ENCODE measurements around the gene PROM2.
"Not testable (repeated sequence)": the region's sequence is repeated elsewhere in the genome, so short reads cannot be mapped to it uniquely, and the experiment has no call there.

The PROM2 gene

DNA sequence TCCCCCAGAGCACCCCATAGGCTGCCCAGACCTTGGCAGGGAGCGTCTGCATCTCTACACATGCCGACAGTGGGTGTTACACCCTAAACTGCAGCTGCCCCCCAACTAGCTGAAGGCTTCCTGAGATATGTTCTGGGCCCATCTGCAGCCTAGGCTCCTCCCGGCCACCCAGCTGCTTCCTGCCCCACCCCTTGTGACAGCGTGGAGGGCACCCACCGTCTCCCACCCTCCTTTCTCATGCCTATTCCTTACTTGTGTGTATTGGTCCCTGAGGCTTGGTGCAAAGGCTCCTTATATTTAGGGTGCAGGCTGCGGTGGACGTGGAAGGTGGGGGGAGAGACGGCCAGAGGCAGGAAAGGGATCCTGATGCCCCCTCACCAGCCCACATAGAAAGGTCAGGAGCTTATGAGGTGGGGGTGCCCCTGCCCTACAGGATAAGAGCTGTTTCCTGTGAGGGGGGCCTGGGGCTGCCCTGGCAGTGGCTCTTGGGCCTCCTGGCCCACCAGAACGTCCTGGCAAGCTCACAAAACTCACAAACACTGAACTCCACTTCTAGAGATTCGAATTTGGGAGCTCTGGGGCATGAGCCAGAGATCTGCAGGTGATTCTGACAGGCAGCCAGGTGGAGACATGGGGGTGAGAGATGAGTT lies 7.3 kb upstream of the PROM2 start:
- Histone ChIP-seq H3K4me1 (no peaks in the 10 kb centered on the region), H3K36me3 (no peaks in the 10 kb centered on the region), H3K4me3 (ENCODE audit: low read depth, low read length) (no peak overlapping the region), H3K9me3 (no peaks in the 10 kb centered on the region), H3K27me3 (no peaks in the 10 kb centered on the region)
- TF ChIP-seq, protein P1, sequence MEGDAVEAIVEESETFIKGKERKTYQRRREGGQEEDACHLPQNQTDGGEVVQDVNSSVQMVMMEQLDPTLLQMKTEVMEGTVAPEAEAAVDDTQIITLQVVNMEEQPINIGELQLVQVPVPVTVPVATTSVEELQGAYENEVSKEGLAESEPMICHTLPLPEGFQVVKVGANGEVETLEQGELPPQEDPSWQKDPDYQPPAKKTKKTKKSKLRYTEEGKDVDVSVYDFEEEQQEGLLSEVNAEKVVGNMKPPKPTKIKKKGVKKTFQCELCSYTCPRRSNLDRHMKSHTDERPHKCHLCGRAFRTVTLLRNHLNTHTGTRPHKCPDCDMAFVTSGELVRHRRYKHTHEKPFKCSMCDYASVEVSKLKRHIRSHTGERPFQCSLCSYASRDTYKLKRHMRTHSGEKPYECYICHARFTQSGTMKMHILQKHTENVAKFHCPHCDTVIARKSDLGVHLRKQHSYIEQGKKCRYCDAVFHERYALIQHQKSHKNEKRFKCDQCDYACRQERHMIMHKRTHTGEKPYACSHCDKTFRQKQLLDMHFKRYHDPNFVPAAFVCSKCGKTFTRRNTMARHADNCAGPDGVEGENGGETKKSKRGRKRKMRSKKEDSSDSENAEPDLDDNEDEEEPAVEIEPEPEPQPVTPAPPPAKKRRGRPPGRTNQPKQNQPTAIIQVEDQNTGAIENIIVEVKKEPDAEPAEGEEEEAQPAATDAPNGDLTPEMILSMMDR (IDR thresholded peaks at IDR 0.05; ENCODE audit: low read depth, low read length) = no peak
- no peak for DNase-seq

DNA sequence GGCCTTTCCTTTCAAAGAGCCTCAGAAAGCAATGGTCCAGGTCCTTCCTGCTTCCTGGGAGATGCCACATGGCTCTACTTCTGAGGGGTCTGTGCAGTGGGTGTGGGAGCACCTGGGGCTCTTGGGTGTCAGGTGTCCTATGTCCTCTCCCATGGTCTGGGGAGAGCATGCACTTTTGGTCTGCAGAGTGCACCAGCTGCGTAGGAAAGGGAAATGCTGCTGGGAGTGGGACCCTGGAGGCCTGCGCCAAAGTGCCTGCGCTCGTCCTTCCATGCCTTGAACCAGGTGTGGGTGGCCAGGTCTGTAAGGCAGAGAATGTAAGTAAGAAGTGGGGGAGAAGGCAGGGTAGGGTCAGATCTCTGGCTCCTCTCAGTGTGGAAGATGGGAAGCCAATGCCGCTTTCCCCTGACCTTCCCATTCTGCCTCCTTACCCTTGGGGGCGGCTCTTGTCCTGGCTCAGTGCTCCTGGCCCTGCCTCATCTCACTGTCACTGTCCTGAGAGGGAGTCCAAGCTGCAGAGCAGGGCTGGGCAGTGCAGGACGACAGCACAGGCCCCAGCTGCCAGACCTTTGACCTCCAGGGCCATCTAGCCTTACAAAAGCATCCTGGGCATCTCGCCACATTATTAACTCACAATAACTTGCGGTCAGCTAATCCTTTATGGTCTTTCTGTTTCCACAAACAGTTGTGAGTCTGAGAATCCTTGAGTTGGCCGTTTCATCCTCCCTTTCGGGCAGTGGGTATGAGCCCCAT lies 6.6 kb upstream of the PROM2 start:
- no peaks in the 10 kb centered on the region for H3K27me3 ChIP-seq
- H3K4me3 ChIP-seq (ENCODE audit: low read depth, low read length) = no peak overlapping the region
- no peak for DNase-seq
- no peaks in the 10 kb centered on the region for H3K9me3 ChIP-seq
- TF ChIP-seq, protein P1 (IDR thresholded peaks at IDR 0.05; ENCODE audit: low read depth, low read length) = no peak
- no peaks in the 10 kb centered on the region for H3K4me1 ChIP-seq
- no peaks in the 10 kb centered on the region for H3K36me3 ChIP-seq

DNA sequence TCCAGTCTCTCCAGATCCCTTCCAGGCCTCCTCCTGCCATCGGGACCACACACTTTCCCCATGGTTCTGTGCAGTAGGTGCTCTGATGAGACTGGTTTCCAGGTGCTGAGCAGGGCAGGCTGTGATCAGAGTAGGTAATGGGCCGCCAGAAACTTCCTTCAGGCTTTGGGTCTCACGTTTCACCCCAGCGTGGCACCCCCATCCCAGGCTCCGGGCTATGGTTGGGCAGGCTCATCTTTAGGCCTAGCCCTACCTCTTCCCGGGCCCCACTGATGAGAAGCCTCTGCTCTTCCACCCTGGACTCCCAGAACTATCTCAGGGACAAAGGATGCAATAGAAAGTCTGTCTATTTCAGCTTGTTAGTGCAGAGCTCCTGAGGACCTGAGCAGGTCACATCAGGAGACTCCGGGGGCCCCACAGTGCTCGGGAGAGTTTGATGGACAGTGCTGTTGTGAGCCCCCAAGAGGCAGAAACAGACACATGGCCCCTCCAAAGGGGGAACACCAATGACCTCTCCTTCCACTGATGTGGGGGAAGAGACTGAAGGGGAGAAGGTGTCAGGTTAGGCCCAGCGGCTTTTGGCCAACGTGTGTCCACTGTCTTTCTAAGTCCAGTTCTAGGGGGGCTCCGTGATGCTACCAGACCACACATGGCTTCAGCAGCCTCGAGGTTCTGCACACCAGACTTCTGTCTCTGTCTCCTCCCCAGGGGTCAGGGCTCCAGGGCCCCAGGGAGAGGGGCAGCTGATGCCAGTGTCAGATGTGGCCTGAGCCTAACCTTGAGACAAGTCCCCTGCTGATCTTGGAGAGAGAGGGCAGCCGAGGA lies 5.8 kb upstream of the PROM2 start:
- Histone ChIP-seq H3K4me1 (no peaks in the 10 kb centered on the region), H3K36me3 (no peaks in the 10 kb centered on the region), H3K4me3 (ENCODE audit: low read depth, low read length) (no peak overlapping the region), H3K27me3 (no peaks in the 10 kb centered on the region), H3K9me3 (no peaks in the 10 kb centered on the region)
- no peak for DNase-seq
- TF ChIP-seq, protein P1 (IDR thresholded peaks at IDR 0.05; ENCODE audit: low read depth, low read length) = no peak

DNA sequence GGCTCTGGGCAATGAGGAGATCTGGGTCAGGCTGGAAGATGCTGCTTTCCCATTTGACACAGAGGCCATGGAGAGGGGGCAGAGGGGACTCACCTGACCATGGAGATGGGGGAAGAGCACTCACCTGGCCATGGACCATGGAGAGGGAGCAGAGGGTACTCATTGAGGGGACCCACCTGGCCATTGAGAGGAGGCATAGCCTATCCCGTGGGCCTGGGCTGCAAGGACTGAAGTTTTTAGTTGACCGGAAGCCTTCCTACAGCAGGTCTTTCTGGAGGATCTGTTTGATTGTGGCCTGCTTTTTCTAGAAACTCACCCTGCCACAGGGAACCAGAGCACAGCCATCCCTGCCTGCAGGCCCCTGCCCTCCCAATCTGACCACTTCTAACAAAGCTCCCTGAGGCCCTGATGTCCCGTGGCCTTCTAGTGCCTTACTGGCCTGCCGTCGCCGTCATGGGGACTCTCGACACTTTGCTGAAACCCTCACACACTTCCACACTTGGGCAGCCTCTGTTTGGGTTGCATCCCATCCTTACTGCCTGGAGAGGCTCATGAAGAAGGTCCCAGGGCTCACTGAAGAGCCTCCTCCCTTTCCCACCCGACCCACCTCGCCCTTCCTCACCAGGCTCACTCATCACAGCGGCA lies 5.1 kb upstream of the PROM2 start:
- TF ChIP-seq, protein P1 (IDR thresholded peaks at IDR 0.05; ENCODE audit: low read depth, low read length) = no peak
- Histone ChIP-seq H3K36me3 (no peaks in the 10 kb centered on the region), H3K4me3 (ENCODE audit: low read depth, low read length) (no peak overlapping the region), H3K27me3 (no peaks in the 10 kb centered on the region), H3K4me1 (no peaks in the 10 kb centered on the region), H3K9me3 (no peaks in the 10 kb centered on the region)
- no peak for DNase-seq

DNA sequence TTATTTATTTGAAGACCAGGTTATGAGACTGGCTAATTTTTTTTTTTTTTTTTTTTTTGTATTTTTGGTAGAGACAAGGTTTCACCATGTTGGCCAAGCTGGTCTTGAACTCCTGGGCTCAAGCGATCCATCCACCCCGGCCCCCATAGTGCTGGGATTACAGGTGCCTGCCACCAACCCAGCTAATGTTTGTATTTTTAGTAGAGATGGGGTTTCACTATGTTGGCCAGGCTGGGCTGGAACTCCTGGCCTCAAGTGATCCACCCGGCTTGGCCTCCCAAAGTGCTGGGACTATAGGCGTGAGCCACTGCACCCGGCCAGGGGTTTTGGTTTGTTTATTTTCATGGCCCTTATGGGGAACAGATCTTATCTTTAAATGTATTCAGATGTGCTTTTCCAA lies 4.5 kb upstream of the PROM2 start:
- H3K4me1 ChIP-seq; H3K9me3 ChIP-seq; DNase-seq; H3K36me3 ChIP-seq; H3K27me3 ChIP-seq; H3K4me3 ChIP-seq (ENCODE audit: low read depth, low read length): not testable (repeated sequence)

DNA sequence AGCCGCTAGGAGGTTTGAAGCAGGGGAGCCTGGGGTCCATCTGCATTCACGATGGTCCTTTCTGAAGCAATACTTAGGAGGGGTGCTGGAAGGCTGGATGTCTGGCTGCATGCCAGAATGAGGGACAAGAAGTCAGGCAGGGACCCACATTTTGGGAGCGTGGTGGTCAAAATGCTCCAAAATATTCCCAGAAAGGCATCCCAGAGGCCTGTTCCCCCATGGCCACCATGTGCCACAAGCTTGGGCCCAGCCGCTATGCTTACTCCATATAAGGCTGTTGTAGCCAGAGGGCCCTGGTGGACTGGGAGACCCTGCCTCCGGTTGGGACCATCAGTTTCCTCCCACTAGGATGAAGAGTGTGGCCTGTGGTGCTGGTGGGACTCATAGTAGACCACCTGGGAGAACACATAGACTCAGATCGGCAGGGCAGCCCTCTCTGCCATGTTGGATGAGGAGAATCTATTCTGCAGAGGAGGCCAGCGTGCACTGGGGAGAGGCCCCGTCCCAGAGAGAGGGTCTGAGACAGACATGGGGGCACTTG lies 3.6 kb upstream of the PROM2 start:
- TF ChIP-seq, protein P1 (IDR thresholded peaks at IDR 0.05; ENCODE audit: low read depth, low read length) = no peak
- no peaks in the 10 kb centered on the region for H3K27me3 ChIP-seq
- H3K36me3 ChIP-seq = no peaks in the 10 kb centered on the region
- no peaks in the 10 kb centered on the region for H3K4me1 ChIP-seq
- H3K9me3 ChIP-seq = no peaks in the 10 kb centered on the region
- no peak for DNase-seq
- H3K4me3 ChIP-seq (ENCODE audit: low read depth, low read length) = no peak overlapping the region
